HG02588 (cell line): ENCODE measurements around the gene FBN2.
"Not testable (repeated sequence)": the region's sequence is repeated elsewhere in the genome, so short reads cannot be mapped to it uniquely, and the experiment has no call there.

Experiments used
- ATAC-seq: cut with Tn5 transposase; IDR thresholded peaks from one replicate; pipeline ENCODE4 v1.9.1; 2021; ENCODE audit warnings: mild to moderate bottlenecking, moderate library complexity; ENCODE audit not compliant: unreplicated experiment

FBN2 gene

GRCh38 chr5:128480158-128480557, 57.9 kb downstream of the FBN2 start:
- ATAC-seq: no peak

- ATAC-seq: no peak
Observed at GRCh38 chr5:128478386-128479368, 59.4 kb downstream of the FBN2 start.

GRCh38 chr5:128477944-128478343, 60.1 kb downstream of the FBN2 start:
- ATAC-seq: no peak

GRCh38 chr5:128475693-128476092, 62.4 kb downstream of the FBN2 start:
- no peak for ATAC-seq

- no peak for ATAC-seq
Observed at GRCh38 chr5:128472919-128473318, 65.1 kb downstream of the FBN2 start.

- no peak for ATAC-seq
Observed at GRCh38 chr5:128472036-128472435, 66.0 kb downstream of the FBN2 start.

GRCh38 chr5:128470663-128471062, 67.4 kb downstream of the FBN2 start:
- no peak for ATAC-seq

- ATAC-seq: no peak
Observed at GRCh38 chr5:128469912-128470311, 68.1 kb downstream of the FBN2 start.

- ATAC-seq: no peak
Observed at GRCh38 chr5:128466980-128467379, 71.1 kb downstream of the FBN2 start.

GRCh38 chr5:128466554-128466953, 71.5 kb downstream of the FBN2 start:
- ATAC-seq: no peak

- ATAC-seq: no peak
Observed at GRCh38 chr5:128464596-128464995, 73.4 kb downstream of the FBN2 start.

- no peak for ATAC-seq
Observed at GRCh38 chr5:128462330-128462729, 75.7 kb downstream of the FBN2 start.

GRCh38 chr5:128457147-128457915, 80.7 kb downstream of the FBN2 start:
- ATAC-seq: not testable (repeated sequence)

GRCh38 chr5:128455841-128456361, 82.1 kb downstream of the FBN2 start:
- ATAC-seq: no peak

- ATAC-seq: no peak
Observed at GRCh38 chr5:128453121-128453520, 84.9 kb downstream of the FBN2 start.

GRCh38 chr5:128447224-128447623, 90.8 kb downstream of the FBN2 start:
- ATAC-seq: not testable (repeated sequence)

GRCh38 chr5:128441941-128442350, 96.1 kb downstream of the FBN2 start:
- ATAC-seq: no peak

GRCh38 chr5:128441165-128441564, 96.9 kb downstream of the FBN2 start:
- no peak for ATAC-seq

- no peak for ATAC-seq
Observed at GRCh38 chr5:128436749-128437188, 101.3 kb downstream of the FBN2 start.

GRCh38 chr5:128435861-128436260, 102.2 kb downstream of the FBN2 start:
- no peak for ATAC-seq

GRCh38 chr5:128434993-128435392, 103.1 kb downstream of the FBN2 start:
- ATAC-seq: no peak
